ENCODE results near the gene PAOX. TPM values are rescaled to one million over a fixed set of nuclear protein-coding genes. Genes with fewer than 3 reads are reported as not detected.
A peak's percentile ranks its signal among the peaks of the same experiment; 100 is the strongest.

PAOX gene
- polyA plus RNA-seq, 3 donors: 6.7 to 8.4 (median 6.7) TPM

DNA sequence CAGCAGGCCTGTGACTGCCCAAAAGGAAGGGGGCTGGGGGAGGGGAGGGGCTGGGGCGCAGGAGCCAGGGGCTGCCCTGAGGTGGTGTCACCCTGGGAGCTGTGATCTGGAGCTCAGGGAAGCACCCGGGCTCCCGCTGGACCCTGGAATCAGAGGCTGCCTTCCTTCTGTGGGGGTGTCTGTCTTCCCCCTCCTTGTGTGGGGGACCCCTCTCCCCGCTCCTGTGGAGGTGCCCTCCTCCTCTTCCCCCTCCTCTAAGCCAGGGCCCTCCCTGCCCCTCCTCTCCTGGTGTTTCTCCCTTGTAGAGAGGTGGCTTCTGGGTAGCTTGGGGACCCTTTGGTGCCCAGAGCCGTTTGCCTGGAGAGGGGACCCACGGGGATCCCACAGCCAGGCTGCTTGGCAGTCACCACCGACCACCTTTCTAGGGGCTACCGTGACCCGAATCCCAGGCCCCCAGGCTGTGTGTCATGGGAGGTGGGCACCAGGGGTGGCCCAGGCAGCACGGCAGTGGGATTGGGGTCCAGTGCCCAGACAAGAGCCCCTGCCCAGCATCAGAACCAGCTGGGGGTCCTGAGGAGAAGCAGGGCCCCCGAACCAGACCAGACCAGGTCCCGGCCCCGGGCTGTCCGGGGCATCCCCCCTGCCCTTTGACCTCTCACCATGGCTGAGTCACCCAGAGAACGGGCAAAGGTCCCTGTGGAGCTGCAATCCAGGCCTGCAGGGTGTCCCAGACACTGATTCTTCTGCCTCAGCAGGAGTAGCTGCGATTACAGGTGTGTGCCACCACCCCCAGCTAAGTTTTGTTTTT lies 31.1 kb upstream of the PAOX start:
- no peak for DNase-seq

DNA sequence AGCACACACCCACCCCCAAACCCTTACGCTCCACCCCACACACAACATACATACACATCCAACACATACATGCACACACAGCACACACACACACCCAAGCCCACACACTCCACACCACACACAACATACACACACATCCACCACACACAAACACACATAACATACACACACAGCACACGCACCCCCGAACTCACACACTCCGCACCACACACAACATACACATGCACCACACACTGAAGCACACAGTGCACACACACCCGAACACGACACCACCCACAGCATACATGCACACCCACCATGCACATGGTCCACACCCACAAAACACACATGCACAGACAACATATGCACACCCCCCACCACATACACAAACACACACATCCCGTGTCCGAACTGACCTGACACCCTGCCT lies 29.9 kb upstream of the PAOX start:
- no peak for DNase-seq

DNA sequence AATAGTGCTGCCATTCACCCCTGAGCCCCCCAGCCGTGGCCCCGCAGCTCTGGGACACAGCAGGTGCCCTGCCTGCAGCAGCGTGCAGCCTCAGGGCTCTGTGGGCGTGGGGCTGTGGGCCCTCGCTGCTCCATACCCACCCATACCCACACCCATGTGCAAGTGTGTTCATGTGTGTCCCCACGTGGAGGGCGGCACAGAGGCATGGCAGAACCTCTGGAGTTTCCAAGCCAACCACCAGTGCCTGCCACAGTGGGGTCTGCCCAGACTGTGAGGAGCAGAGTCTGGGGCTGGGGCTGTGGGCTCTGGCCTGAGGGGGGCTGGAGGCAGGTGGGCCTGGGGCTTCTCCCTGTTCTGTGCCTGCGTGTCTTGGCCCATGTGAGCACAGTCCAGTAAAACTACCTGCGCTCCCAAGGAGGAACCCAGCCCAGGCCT lies 29.5 kb upstream of the PAOX start:
- no peak for DNase-seq

DNA sequence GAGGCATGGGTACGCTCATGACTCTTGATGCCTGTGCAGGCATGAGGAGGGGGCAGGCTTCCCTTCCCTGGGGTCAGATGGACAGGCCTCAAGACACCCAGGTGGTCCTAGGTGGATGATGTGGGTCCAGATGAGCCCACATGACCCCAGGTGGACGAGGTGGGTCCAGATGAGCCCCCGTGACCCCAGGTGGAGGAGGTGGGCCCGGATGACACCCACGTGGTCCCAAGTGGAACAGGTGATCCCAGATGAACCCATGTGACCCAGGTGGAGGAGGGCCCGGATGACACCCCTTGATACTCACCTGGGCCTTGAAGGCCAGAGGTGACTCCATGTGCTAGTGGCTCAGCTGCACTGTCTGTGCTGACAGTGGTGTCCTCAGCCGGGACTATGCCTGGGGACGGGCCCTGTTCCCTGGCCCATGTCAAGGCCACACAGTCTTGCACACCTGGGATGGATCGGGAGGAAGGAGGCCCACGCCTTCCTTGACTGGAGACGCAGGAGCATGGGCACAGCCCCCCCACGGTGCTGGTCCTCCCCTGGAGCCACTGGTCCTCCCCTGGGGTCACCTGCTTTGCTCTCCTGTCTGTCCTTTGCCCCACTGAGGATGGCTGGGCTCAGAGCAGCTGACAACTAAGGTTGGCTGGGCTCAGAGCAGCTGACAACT lies 28.6 kb upstream of the PAOX start:
- DNase-seq: no peak

DNA sequence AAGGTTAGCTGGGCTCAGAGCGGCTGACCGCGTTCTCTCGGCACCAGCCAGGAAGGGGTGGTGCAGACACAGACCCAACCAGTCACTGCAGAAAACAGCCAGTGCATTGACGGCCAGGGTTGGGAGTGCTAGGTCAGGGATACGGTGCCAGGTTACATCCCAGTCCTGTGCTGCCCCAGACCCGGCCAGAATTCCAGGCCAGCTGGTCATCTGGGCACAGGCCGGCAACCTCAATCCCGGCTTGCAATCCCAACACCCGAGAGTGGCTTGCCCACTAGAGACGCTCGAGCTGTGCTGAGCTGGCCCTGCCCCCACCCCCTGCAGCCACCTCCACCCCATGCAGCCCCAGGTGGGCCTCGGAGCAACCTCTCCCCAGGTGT lies 28.1 kb upstream of the PAOX start:
- DNase-seq: no peak

DNA sequence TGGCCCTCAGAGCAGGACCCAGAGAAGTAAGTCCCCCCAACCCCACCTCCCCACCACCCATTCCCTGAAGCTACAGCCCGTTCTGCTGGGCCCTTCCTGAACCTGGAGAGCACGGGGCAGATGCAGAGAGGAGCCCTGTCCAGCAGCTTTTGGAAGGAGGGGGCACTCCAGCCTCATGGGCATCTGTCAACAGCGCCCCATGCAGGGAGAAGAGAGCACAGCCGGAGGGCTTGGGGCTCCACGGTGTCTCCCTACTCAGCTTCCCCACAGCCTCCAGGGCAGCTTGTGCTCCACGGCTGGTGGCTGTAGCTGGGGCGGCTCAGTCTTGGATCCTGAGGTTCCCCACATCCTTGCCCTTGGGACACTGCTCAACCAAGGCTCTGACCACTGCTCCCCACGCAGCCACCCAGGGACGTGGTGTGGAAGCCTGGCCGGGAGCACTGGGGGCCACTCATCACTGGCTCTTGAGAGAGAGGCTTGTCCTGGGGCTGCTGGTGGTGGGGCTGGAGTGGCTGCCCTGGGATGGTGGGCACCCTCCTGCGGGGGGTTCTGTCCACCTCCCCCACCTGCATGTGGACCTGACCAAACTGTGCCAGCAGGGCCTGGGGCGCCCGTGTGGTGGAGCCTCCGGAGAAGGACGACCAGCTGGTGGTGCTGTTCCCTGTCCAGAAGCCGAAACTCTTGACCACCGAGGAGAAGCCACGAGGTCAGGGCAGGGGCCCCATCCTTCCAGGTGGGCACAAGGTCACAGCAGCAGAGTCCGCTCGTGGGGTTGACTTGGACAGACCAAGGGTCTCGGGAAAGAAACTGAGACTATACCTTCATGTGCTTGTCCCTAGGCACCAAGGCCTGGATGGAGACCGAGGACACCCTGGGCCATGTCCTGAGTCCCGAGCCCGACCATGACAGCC lies 27.4 kb upstream of the PAOX start:
- no peak for DNase-seq

DNA sequence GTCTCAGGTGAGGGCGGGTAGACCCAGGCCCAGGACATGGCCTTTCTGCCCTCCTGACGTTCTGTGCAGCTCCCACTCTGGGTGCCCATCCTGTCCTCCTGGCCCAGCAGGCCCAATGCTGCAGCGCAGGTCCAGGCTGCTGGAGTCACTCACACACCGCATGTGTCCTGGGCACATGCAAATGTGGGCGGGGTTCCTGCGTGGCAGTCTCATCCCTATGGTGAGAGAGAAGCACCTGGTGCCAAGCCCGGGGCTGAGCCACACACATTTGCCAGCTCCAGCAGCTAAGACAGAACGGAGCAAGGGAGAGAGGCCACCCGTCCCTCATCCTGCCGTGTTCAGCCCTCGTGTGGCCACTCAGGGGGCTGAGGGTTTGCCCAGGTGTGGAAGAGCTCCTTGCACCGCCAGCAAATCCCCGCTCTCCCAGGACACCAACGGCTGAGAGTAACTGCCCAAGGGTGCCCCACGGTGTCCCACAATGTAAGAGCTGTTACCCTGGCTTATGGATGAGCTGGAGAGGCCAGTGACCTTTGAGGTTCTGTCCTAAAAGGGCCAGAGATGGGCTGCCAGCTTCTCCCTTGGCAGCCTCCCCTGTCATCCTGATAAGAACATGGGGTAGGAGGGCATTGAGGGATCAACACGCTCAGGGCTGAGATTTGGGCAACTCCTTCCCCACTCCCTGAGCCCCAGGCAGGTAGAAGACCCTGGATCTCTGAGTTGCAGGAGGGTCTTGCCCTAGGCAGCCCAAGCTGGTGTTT lies 25.7 kb upstream of the PAOX start:
- DNase-seq: no peak

DNA sequence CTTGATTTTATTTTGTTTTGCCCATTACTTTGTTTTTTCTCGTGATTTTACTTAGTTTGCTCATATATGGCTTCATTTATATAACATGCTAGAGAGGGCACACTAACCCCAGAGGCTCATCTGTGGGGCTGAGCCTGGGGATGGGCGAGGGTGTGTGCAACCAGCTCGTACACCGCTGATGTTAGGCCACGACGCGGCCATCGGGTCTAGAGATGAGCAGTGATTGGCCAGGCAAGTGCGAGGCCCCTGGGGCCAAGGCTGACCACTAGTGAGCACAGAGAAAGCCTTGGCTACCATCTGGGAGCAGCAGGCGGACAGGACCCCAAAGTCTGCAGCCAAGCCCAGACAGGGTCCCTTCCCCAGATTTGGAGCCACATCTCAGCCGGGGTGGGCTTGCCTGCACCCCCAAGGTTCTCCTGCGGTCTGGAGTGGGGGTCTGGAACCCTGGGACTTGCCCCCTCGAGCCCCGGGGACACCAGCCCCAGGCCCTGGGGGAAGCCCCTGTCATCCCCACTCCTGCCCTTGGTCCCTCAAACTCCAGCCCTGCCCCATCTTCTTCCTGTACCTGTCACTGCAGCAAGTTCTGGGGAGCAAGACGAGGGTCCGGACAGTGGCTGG lies 25.0 kb upstream of the PAOX start:
- DNase-seq: no peak

DNA sequence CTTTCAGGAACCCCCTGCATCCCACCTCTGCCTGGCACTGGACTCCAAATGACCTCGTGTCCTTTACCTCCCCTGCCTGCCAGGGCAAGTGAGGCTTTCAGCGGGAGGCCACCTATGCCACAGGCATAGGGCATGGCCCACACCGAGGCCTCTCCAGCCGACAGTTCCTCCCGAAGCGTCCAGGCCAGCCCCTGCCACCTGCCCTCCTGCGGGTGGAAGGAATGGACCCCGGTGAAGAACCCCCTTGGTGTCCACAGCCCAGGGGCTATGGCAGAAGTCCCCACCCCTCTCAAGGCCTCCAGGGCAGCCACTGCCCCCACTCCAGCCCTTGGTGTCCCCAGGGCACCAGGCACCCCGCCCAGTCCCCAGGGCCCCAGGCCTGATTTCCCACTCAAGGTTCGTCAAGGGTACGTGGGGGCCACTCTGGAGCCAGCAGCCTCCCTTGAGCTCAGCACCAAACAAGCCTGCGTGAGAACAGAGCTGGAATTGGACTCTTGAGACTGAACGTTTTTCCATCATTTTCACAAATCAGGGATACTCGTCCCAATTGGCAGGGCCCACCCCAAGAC lies 24.3 kb upstream of the PAOX start:
- DNase-seq: no peak

DNA sequence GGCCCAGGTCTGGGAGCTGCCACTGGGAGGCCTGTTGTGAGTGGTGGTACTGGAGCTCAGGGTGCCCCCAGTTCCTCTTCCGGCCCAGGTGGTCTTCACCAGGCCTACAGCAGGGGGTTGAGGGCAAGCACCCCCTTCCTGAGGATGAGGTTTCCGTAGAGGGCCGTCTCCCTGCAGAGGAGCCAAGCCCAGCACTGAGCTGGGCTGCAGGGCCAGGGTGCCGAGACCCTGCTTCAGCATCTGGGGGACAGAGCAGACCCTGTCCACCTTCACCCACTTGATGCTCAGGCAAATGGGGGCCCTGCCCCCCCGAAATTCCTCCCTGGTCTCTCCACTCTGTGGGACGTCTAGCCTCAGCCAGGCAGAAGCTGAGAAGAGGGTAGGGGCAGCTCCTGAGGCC lies 23.8 kb upstream of the PAOX start:
- no peak for DNase-seq

DNA sequence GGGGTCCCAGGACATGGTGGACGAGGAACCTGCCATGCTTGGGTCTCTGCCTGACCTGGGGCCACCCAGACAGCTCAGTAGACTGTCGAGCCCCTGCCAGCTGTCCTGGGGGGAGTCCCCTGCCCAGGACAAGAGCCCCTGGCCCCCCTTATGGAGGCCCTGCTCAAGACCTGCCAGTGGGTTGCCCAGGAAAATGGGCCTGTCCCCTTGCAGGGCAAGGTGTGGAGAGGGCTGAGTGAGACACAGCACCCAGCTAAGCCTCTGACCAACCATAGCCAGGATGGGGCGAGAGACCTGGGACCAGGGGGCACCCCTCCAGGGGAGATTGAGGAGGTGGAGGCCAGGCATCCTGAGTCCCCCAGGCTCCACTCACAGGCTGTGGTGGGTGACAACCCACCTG lies 23.1 kb upstream of the PAOX start:
- DNase-seq: no peak

DNA sequence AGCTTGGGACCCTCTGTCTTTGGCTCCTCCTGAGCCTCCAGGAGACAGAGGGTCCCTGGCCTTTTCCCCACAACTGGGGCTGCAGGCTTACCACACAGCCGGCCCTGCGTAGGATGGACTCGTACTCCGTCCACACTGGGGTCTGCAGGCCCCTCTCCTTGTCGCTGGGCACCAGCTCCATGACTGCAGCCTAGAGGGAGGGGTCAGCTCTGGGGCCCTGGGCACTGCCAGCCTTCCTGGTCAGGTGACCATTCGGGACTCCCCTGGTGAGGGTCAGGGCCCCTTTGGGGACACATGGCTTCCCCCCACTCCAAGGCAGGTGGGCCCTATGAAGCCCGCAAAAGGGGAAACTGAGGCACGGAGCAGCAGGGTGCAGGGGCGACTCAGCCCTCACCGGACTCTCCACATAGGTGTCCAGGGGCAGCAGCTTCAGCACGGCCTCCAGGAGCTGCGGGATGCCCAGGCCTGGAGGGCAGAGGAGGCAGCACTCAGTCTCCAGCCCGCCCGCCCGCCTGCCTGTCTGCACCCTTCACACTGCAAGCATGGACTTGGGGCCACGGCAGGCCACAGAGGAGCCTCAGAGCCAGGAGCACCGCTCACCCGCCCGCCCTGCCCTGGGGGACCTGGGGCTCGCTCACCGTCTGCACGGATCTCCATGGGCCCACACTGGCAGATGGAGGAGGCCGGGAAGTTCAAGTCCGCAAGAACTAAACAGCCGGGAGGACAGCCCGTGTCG lies 22.3 kb upstream of the PAOX start:
- no peak for DNase-seq

DNA sequence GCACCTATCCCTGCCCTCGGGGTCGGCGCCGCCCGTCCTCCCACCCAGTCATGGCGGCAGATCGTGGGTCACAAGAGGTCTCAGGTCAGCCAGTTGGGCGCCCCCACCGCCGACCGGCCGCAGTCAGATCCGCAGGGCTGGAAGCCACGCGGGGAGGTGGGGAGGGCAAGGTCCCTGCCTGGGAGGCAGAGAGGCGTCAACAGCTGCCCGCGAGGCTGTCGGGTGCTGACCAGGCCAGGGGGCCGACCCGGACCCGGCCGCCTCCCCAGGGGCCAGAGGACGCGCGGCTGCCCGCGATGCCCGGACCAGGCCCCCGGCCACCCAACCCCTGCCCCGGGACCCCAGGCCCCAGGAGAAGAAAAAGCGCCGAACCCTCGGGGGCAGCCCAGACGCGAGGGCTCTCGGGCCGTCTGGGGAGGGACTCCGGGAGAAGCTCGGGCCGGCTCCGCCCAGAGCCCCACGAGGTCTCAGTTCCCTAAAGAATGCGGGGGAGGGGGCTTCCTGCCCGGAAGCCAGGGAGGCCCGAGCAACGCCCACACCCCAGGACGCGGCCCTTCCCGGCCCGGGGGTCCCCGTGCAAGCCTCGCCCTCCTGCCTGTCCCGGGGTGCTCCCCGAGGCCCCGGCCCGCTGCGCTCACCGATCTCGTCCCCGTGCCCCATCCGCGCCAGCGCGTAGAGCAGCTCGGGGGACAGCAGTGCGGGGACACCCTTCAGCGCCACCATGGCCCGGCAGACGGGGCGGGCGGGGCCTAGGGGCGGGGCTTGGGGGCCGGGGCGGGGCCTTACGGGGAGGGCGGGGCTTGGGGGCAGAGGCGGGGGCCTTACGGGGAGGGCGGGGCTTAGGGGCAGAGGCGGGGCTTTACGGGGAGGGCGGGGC lies 21.5 kb upstream of the PAOX start, which contains the start of gene FUOM:
Gene FUOM (minus strand): TSS at position 735 of the 877 bp plus-strand sequence. CDS start 12 bp downstream, at position 723.
- peak; percentile 87 for DNase-seq

DNA sequence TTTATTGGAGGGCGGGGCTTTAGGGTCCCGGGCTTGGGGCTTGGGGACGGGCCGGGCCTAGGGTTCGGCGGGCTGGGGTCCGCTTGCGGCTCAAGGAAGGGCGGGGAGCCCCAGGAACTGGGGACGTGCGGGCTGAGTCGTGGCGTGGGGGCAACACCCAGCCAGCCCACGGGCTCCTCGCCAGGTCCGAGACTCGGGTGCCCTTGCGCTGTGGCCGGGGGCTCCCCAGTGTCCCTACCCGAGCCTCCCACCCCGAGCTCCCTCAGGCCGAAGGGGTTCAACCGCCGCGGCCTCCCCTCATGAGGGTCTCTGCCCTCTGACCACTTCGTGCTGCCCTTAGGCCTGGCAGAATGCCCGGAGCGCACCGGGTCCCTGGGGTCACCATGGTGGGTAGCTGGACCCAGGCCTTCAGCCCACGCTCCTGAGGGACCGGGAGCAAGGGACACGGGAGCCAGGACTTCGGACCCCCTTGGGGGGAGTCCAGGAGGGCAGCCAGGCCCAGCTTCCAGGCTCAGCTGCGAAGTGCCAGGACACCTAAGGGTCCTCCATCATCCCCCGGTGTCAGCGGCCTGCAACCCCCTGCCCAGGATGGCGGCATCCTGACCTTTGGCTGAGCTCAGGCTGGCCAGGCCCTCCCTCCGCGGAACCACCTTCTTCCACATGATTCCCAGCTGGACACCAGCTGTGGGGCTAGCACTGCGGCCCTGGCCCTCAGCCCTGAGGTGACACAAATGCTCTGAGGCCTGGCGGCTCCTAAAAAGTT lies 20.7 kb upstream of the PAOX start:
- DNase-seq: no peak

DNA sequence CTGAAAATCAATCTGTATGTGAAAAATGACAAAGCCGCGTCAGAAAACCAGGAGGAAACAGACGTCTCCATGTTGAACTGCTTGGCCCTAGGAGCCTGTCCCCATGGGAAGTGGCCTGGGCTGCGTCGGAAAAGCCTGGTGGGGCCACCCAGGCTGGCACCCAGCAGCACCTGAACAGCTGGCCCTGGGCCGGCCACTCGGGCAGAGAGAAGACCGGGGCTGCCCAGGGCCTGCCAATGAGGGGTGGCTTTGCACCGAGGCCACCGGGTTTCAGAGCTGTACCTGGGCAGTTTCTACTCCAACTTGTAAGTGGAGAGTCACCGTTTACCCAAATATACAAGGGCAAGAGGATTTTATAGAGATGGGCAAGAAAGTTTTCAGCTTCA lies 20.1 kb upstream of the PAOX start:
- no peak for DNase-seq

DNA sequence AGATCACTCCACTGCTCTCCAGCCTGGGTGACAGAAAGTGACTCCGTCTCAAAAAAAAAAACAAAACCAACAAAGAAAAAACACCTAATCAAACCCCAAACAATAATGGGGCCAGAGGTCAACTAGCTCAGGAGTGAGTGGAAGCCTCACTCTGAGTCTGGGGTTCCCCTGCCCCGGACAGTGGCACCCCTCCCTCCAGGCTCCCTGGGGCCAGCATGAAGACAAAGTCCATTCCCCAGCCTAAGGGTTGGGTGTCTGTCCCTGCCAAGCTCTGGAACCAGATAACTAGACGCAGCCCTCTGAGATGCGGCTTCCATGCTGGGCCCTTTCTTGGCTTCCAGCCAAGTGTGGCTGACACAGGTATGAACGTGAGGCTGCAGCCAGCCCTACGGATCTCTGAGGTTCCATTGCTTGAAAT lies 19.5 kb upstream of the PAOX start:
- DNase-seq: no peak

DNA sequence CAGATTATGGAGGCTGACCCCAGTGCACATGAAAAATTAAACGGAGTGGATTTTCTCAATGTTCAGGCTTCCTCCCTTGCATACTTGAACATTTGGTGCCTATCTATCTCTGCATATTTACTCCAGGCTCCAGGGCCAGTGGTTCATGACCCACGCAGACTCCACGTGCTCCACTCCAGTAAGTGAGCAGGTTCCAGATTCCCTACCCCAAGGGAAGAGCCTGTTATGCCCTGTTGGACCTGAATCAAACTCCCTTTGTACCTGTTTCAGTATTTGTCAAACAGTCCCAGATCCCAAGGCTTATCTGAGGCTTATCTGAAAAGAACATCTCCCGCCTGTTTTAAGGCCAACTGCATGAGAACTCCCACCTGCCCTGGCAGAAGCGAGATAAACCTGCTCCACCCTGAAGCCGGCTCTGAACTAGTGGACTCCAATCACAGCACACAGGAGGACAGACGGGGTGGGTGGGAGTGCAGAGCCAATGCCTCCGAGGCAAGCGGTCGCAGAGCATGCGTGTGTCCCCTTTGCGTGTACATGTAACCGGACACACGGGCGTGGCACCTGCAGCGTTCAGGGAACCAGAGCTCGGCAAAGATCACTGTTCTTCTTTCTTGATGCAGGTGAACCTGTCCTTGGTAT lies 19.0 kb upstream of the PAOX start:
- no peak for DNase-seq

DNA sequence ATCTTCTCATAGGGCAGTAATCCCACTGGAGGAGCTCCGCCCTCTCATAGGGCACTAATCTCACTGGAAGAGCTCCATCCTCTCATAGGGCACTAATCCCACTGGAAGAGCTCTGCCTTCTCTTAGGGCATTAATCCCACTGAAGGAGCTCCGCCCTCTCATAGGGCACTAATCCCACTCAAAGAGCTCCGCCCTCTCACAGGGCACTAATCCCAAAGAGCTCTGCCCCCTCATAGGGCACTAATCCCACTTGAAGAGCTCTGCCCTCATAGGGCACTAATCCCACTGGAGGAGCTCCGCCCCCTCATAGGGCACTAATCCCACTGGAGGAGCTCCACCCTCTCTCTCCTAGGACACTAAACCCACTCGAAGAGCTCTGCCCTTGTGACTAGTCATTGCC lies 17.8 kb upstream of the PAOX start:
- DNase-seq: no peak

Data from renal pelvis (tissue), 4 donors.